Vagina (tissue), 2 donors: ENCODE results near the gene SELPLG.

ENCODE experiments used
- CTCF ChIP-seq, 3 experiments: fragments of 450-650 bp in 2 of 3; fragments of 200-600 bp in 1 of 3; sonication (generic) in 1 of 3; IDR thresholded peaks; one replicate each; pipeline ENCODE4 v1.5.1; 2017 to 2019; ENCODE audit warnings: antibody characterized with exemption in 3 of 3, mild to moderate bottlenecking in 2 of 3, moderate library complexity in 2 of 3
- POLR2A ChIP-seq, 2 donors: fragments of 450-650 bp; IDR thresholded peaks; one replicate each; pipeline ENCODE4 v1.6.1; 2017; ENCODE audit warnings: antibody characterized with exemption in 2 of 2, mild to moderate bottlenecking in 2 of 2, moderate library complexity in 2 of 2

DNA sequence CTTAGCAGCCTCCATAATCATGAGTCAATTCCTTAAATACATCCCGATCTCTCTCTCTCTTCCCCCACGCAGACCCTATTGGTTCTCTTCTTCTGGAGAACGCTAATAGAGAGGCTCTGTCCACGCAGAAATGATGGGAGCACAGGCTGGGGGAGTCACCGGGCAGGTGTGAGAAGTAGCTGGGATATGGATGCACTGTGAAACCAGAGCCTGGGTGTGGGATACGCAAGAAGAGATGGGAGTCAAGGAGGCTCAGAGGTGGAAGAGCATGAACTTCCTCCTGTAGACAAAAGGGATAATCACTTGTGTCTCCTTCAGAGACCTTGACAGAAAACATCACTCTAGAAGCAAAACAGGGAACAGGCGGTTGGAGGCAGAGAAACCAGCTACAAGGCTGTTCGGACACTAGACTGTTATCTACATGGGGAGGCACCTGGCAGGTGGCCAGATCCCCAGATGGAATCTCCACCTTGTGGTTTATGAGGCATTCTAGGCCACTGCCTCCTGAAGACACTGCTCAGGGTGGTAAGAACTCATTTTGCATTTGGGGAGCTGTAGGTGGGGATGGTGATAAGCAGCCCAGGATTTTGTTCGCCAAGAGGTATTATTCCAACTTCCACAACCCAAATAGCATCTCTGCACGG is 7.2 kb upstream of the SELPLG start:
- TF ChIP-seq CTCF (IDR thresholded peaks at IDR 0.05) (no peak), POLR2A (IDR thresholded peaks at IDR 0.05) (no peak)
